Neural progenitor cell (in vitro differentiated cells): ENCODE data around the gene KRTAP3-3. TPM values are rescaled to one million over a fixed set of nuclear protein-coding genes. Genes with fewer than 3 reads are reported as not detected.

Source experiments
- DNase-seq: peaks from one replicate; pipeline ENCODE4 v3.0.0-alpha.2; 2016; ENCODE audit warnings: low spot score
- H2AFZ ChIP-seq: fragments of 200-600 bp; sonication (generic); replicated peaks from 2 replicates; pipeline ENCODE4 v1.6.1; 2016; ENCODE audit warnings: antibody characterized with exemption
- H3F3A ChIP-seq: fragments of 200-600 bp; sonication (generic); 2 replicates; pipeline ENCODE4 v1.6.1; 2016; ENCODE audit warnings: antibody characterized with exemption, low read depth
- H3K27ac ChIP-seq: fragments of 200-600 bp; sonication (generic); 2 replicates; pipeline ENCODE4 v1.5.1; 2016; ENCODE audit warnings: mild to moderate bottlenecking
- H3K27me3 ChIP-seq: fragments of 200-600 bp; sonication (generic); 2 replicates; pipeline ENCODE4 v1.6.1; 2016; ENCODE audit warnings: mild to moderate bottlenecking, moderate library complexity
- H3K36me3 ChIP-seq: fragments of 200-600 bp; sonication (generic); 2 replicates; pipeline ENCODE4 v1.5.1; 2016
- H3K4me1 ChIP-seq: fragments of 200-600 bp; sonication (generic); 2 replicates; pipeline ENCODE4 v1.6.1; 2016; ENCODE audit warnings: mixed run types
- H3K4me2 ChIP-seq: fragments of 200-600 bp; sonication (generic); 2 replicates; pipeline ENCODE4 v1.6.1; 2016
- H3K4me3 ChIP-seq: fragments of 200-600 bp; sonication (generic); 2 replicates; pipeline ENCODE4 v1.5.1; 2016
- H3K79me2 ChIP-seq: fragments of 200-600 bp; sonication (generic); 2 replicates; pipeline ENCODE4 v1.6.1; 2016; ENCODE audit warnings: low read depth
- H3K9ac ChIP-seq: fragments of 200-600 bp; sonication (generic); 2 replicates; pipeline ENCODE4 v1.6.1; 2016
- H3K9me3 ChIP-seq: fragments of 200-600 bp; sonication (generic); 2 replicates; pipeline ENCODE4 v1.5.1; 2016; ENCODE audit warnings: low read depth
- H4K20me1 ChIP-seq: fragments of 200-600 bp; sonication (generic); 2 replicates; pipeline ENCODE4 v1.6.1; 2016; ENCODE audit warnings: low read depth
- H3K27ac Mint-ChIP-seq: 3 replicates; pipeline ENCODE4 v1.8.0; 2021; ENCODE audit warnings: mixed read lengths
- H3K27me3 Mint-ChIP-seq: 2 replicates; pipeline ENCODE4 v1.8.0; 2022; ENCODE audit warnings: low read depth, mild to moderate bottlenecking, inconsistent platforms, moderate library complexity, mixed read lengths; ENCODE audit not compliant: insufficient read depth
- H3K36me3 Mint-ChIP-seq: 3 replicates; pipeline ENCODE4 v1.8.0; 2021; ENCODE audit warnings: mixed read lengths
- H3K4me1 Mint-ChIP-seq: 3 replicates; pipeline ENCODE4 v1.8.0; 2021; ENCODE audit warnings: mixed read lengths
- H3K4me3 Mint-ChIP-seq: 3 replicates; pipeline ENCODE4 v1.8.0; 2021; ENCODE audit warnings: mild to moderate bottlenecking, moderate library complexity, mixed read lengths
- H3K9me3 Mint-ChIP-seq: 3 replicates; pipeline ENCODE4 v1.8.0; 2020; ENCODE audit warnings: mixed read lengths
- EZH2 ChIP-seq: fragments of 200-600 bp; sonication (generic); IDR thresholded peaks from 2 replicates; pipeline ENCODE4 v1.6.1; 2017; ENCODE audit warnings: antibody characterized with exemption, mild to moderate bottlenecking, moderate library complexity
- EZH2phosphoT487 ChIP-seq: fragments of 200-600 bp; sonication (generic); IDR thresholded peaks from 2 replicates; pipeline ENCODE4 v1.6.1; 2017; ENCODE audit warnings: antibody characterized with exemption
- total RNA-seq: library from RNA; depleted of rRNA; stranded (reverse); fragments of >200 nt; gene quantifications from 2 replicates; pipeline ENCODE4 v1.2.3, GENCODE V29; 2015; ENCODE audit warnings: low replicate concordance
- TF ChIP-seq, protein P1 (sequence below): fragments of 200-600 bp; sonication (generic); IDR thresholded peaks from 2 replicates; pipeline ENCODE4 v1.5.1; 2017; ENCODE audit warnings: antibody characterized with exemption, mild to moderate bottlenecking

The KRTAP3-3 gene
- total RNA-seq, 1 donor from 2014 or later, result not detected

DNA sequence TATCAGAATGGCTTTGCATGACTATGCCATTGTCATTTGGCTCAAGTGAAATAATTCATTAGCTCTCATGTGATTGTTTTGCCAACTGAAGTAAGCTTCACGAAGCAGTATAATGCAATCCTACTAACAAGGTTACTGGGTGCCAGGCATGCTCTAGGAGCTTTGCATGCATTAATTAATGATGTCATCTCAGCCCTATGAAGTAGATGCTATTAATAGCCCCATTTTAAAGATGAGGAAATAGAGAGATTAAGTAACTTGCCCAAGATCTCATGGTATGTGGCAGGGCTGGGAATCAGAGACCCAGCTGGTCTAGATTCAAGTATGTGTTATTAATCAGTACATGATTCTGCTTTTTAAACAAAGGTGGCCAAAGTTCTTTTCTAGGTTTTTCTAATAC is 41.3 kb downstream of the KRTAP3-3 start:
- Histone ChIP-seq H3K36me3 (no peaks in the 10 kb centered on the region), H3K9ac (no peak overlapping the region), H3K4me3 (no peak overlapping the region), H3K27ac (no peak overlapping the region), H3F3A (peaks cover 8% of the 10 kb centered on the region), H3K4me1 (peaks cover 17% of the 10 kb centered on the region), H3K79me2 (no peaks in the 10 kb centered on the region), H4K20me1 (no peaks in the 10 kb centered on the region), H2AFZ (no peak overlapping the region), H3K4me2 (no peak overlapping the region), H3K9me3 (no peaks in the 10 kb centered on the region), H3K27me3 (no peaks in the 10 kb centered on the region)
- Mint-ChIP-seq H3K27ac (no peak overlapping the region), H3K36me3 (no peaks in the 10 kb centered on the region), H3K4me1 (peaks cover 9% of the 10 kb centered on the region), H3K27me3 (no peaks in the 10 kb centered on the region), H3K9me3 (no peaks in the 10 kb centered on the region), H3K4me3 (no peak overlapping the region)
- TF ChIP-seq, protein P1, sequence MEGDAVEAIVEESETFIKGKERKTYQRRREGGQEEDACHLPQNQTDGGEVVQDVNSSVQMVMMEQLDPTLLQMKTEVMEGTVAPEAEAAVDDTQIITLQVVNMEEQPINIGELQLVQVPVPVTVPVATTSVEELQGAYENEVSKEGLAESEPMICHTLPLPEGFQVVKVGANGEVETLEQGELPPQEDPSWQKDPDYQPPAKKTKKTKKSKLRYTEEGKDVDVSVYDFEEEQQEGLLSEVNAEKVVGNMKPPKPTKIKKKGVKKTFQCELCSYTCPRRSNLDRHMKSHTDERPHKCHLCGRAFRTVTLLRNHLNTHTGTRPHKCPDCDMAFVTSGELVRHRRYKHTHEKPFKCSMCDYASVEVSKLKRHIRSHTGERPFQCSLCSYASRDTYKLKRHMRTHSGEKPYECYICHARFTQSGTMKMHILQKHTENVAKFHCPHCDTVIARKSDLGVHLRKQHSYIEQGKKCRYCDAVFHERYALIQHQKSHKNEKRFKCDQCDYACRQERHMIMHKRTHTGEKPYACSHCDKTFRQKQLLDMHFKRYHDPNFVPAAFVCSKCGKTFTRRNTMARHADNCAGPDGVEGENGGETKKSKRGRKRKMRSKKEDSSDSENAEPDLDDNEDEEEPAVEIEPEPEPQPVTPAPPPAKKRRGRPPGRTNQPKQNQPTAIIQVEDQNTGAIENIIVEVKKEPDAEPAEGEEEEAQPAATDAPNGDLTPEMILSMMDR, result no peak
- TF ChIP-seq EZH2 (no peak), EZH2phosphoT487 (no peak)
- DNase-seq, result no peak

GRCh38 chr17:40952154-40952553 is 41.8 kb downstream of the KRTAP3-3 start:
- H3K4me1 Mint-ChIP-seq, result peaks cover 9% of the 10 kb centered on the region
- H3K36me3 ChIP-seq, result no peaks in the 10 kb centered on the region

DNA sequence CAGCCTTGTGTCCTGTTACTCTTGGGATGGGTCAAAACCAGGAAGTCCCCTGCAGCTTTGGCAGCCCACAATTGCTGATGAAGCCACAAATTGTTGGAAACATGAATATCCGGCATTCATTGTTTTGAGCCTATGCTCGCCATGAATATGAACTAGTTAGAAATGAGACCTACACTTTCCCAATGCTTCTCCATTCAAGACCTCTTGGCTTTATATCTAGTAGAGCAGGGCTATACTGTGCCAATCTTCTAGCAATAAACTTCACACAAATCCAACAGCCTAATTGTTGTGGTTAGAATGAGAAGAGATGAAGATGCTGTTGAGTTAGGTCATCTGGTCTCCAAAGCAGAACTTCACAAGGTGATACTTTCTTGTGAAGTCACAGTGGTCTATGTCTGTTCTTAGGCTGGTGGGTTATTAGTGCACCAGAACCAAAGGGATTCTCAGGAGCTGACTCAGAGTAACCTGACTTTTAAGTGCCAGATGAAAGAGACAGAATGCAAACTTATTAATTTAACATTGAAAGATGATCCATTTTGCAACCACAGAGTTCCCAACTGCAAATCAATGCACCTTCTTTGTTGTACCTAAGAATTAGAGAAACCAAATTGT is 42.8 kb downstream of the KRTAP3-3 start:
- Histone ChIP-seq H3K4me1 (peaks cover 21% of the 10 kb centered on the region), H3K36me3 (no peaks in the 10 kb centered on the region), H3K4me2 (no peak overlapping the region), H3F3A (peaks cover 8% of the 10 kb centered on the region), H3K9ac (no peak overlapping the region), H2AFZ (no peak overlapping the region), H3K79me2 (no peaks in the 10 kb centered on the region), H3K4me3 (no peak overlapping the region), H4K20me1 (no peaks in the 10 kb centered on the region), H3K27me3 (no peaks in the 10 kb centered on the region), H3K27ac (no peak overlapping the region), H3K9me3 (no peaks in the 10 kb centered on the region)
- no peak overlapping the region for H3K27ac Mint-ChIP-seq
- no peaks in the 10 kb centered on the region for H3K27me3 Mint-ChIP-seq
- no peaks in the 10 kb centered on the region for H3K36me3 Mint-ChIP-seq
- TF ChIP-seq, protein P1, result no peak
- no peak for TF ChIP-seq EZH2phosphoT487
- TF ChIP-seq EZH2, result no peak
- no peak overlapping the region for H3K4me3 Mint-ChIP-seq
- H3K4me1 Mint-ChIP-seq, result peaks cover 9% of the 10 kb centered on the region
- H3K9me3 Mint-ChIP-seq, result no peaks in the 10 kb centered on the region
- no peak for DNase-seq

More at GRCh38 chr17:40952154-40952553, 41.8 kb downstream of the KRTAP3-3 start:
- H3K9me3 Mint-ChIP-seq, result no peaks in the 10 kb centered on the region
- no peak overlapping the region for H2AFZ ChIP-seq
- H4K20me1 ChIP-seq, result no peaks in the 10 kb centered on the region
- H3K4me3 Mint-ChIP-seq, result no peak overlapping the region
- H3K4me1 ChIP-seq, result peaks cover 17% of the 10 kb centered on the region
- no peaks in the 10 kb centered on the region for H3K27me3 ChIP-seq
- TF ChIP-seq, protein P1, result no peak
- TF ChIP-seq EZH2phosphoT487, result no peak
- H3K79me2 ChIP-seq, result no peaks in the 10 kb centered on the region
- no peak overlapping the region for H3K4me3 ChIP-seq
- H3F3A ChIP-seq, result peaks cover 8% of the 10 kb centered on the region
- H3K27ac ChIP-seq, result no peak overlapping the region
- no peak overlapping the region for H3K4me2 ChIP-seq
- H3K9me3 ChIP-seq, result no peaks in the 10 kb centered on the region
- H3K27ac Mint-ChIP-seq, result no peak overlapping the region
- no peak for DNase-seq
- H3K9ac ChIP-seq, result no peak overlapping the region
- no peaks in the 10 kb centered on the region for H3K36me3 Mint-ChIP-seq
- H3K27me3 Mint-ChIP-seq, result no peaks in the 10 kb centered on the region
